HG03196 (cell line): ENCODE measurements around the gene ARIH2.
A peak's percentile ranks its signal among the peaks of the same experiment; 100 is the strongest.

Source experiments
- ATAC-seq: cut with Tn5 transposase; IDR thresholded peaks from one replicate; pipeline ENCODE4 v1.9.1; 2021; ENCODE audit not compliant: unreplicated experiment

Gene ARIH2

GRCh38 chr3:49018707-49019006 is 100.0 kb downstream of the ARIH2 start:
- ATAC-seq: no peak

GRCh38 chr3:49019941-49020329 is 101.3 kb downstream of the ARIH2 start:
- no peak for ATAC-seq

GRCh38 chr3:49020330-49021212 is 101.9 kb downstream of the ARIH2 start:
- ATAC-seq: peak; percentile 4

- ATAC-seq: peak; percentile 41
These were observed 102.7 kb downstream of the ARIH2 start for GRCh38 chr3:49021213-49021812.

- ATAC-seq: peak; percentile 48
These were observed 103.4 kb downstream of the ARIH2 start, which contains the start of gene NDUFAF3 for GRCh38 chr3:49021813-49022687. Gene NDUFAF3 (plus strand): TSS chr3:49022121. CDS start chr3:49022145, 24 bp downstream.

GRCh38 chr3:49022688-49023171 is 104.1 kb downstream of the ARIH2 start:
- no peak for ATAC-seq

- ATAC-seq: no peak
These were observed 105.1 kb downstream of the ARIH2 start for GRCh38 chr3:49023775-49024174.

DNA sequence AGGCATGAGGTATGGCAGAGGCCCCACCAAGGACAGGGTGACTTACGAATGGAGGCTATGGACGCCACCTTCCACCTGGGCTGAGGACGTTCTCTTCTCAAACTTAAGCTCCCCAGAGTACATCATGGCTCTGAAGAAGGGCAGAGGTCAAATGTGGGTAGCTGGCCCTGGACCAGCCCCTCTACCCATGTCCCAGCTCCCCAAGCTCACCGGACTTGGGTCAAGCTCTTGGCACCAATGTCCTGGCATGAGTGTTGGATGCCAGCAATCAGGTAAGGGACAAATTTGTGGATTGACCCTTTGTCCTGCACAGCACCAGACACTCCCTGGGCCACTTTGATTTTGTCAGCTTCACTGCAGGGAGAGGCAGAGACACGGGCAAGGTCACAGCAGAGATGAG is 105.8 kb downstream of the ARIH2 start:
- ATAC-seq: no peak

GRCh38 chr3:49025005-49025792 is 106.6 kb downstream of the ARIH2 start:
- ATAC-seq: no peak

GRCh38 chr3:49025793-49026520 is 107.3 kb downstream of the ARIH2 start:
- ATAC-seq: no peak

GRCh38 chr3:49026536-49026935 is 107.9 kb downstream of the ARIH2 start:
- no peak for ATAC-seq

DNA sequence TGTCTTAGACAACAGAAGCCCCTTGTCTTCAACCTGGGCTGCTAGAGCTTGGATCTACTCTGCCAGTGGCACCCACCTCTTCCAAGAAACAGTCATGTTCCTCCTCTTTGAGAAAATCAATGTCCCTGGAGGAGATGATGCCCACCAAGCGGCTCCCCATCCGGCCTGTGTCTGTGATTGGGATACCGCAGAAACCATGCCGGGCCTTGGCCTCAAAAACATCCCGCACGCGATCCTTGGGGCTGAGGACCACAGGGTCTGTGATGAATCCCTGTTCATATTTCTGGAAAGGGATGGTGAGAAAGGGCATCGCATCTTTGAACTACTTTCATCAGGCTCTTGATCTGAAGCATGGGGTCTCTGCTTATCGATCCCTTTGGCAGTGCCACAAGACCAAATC is 109.0 kb downstream of the ARIH2 start:
- no peak for ATAC-seq

GRCh38 chr3:49028298-49028672 is 109.6 kb downstream of the ARIH2 start:
- ATAC-seq: no peak

- peak; percentile 85 for ATAC-seq
These were observed 110.3 kb downstream of the ARIH2 start, which contains the start of gene IMPDH2 for GRCh38 chr3:49028673-49029562. Gene IMPDH2 (minus strand): TSS chr3:49029398. CDS start chr3:49029350, 48 bp downstream.

- ATAC-seq: no peak
These were observed 110.9 kb downstream of the ARIH2 start for GRCh38 chr3:49029563-49029884.

GRCh38 chr3:49030321-49030720 is 111.7 kb downstream of the ARIH2 start:
- ATAC-seq: no peak

GRCh38 chr3:49032646-49033304 is 114.1 kb downstream of the ARIH2 start:
- no peak for ATAC-seq

DNA sequence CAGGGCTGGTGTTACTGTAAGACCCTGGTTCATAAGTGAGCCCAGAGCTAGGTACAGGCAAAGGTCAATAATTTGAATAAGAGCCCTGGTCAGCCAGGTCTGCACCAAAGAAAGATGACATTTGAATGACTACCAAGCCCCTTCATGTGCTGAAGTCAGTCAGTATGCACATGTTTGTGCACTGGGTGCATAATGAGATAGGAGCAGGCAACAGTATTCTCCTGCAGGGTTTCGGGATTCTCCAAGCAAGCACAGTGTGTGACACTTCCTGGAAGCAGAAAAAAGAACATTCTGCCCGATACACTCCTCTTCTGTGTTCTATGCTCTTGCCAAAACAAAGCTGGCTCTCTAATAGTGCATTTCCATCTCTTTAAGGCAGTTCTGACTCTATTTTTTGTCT is 116.0 kb downstream of the ARIH2 start:
- ATAC-seq: no peak

GRCh38 chr3:49035281-49035680 is 116.6 kb downstream of the ARIH2 start:
- ATAC-seq: no peak
